HG02970 (cell line): Measurements from ENCODE around the gene ZSCAN4.

Experiments used
- ATAC-seq: cut with Tn5 transposase; IDR thresholded peaks from one replicate; pipeline ENCODE4 v1.9.1; 2021; ENCODE audit warnings: mild to moderate bottlenecking, moderate library complexity, moderate number of reproducible peaks; ENCODE audit not compliant: unreplicated experiment, low FRiP score

The ZSCAN4 gene

GRCh38 chr19:57675881-57676280 lies 7.1 kb downstream of the ZSCAN4 start:
- no peak for ATAC-seq

- ATAC-seq: no peak
Measured at GRCh38 chr19:57682226-57682766, 13.6 kb downstream of the ZSCAN4 start.

- ATAC-seq: no peak
Measured at GRCh38 chr19:57686727-57687126, 18.0 kb downstream of the ZSCAN4 start.

GRCh38 chr19:57687363-57688010 lies 18.8 kb downstream of the ZSCAN4 start:
- ATAC-seq: no peak

DNA sequence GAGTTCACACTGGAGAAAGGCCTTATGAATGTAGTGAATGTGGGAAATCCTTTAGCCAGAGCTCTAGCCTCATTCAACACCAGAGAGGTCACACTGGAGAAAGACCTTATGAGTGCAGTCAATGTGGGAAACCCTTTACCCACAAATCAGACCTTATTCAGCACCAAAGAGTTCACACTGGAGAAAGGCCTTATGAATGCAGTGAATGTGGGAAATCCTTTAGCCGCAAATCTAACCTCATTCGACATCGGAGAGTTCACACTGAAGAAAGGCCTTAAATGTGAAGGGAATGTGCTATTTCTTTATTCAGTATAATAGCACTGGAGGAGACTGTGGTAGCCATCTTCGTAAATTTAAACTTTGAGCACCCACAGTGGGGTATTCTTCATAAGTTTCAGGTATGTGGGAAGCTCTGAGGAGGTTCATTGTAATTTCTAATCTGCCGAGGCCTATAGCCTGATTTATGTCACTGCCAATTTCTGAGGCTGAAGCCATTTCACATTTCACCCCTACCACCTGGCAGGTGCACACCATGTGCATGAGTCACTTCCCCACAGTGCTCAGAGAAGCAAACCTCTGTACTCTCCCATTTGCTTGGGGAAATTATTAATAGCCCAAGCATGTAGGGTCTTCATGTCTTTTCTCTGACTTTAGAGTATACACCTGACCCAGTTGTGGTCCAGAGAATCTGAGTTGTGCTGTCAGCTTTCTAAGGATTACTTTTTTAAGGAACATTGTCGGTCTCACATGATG lies 19.5 kb downstream of the ZSCAN4 start:
- no peak for ATAC-seq

- no peak for ATAC-seq
Measured at GRCh38 chr19:57689750-57690149, 21.0 kb downstream of the ZSCAN4 start.

GRCh38 chr19:57701625-57702024 lies 32.9 kb downstream of the ZSCAN4 start:
- no peak for ATAC-seq

DNA sequence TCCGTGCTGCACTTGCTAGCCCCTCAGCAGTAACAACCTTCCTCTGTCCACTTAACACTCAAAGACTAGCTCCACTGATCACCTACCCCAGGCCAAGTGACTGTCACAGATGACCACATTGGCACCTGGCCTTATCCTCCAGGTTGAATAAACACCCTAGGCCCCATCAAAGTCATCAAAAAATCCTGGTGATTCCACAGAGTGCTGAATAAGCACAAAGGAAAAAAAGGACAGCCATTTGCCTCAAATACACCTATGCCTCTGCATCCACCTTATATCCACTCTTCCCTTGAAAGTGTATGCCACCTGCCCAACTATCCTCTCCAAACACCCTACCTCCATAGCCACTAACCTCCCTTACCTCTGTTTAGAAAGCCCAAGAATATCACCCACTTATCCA lies 37.6 kb downstream of the ZSCAN4 start:
- ATAC-seq: no peak

DNA sequence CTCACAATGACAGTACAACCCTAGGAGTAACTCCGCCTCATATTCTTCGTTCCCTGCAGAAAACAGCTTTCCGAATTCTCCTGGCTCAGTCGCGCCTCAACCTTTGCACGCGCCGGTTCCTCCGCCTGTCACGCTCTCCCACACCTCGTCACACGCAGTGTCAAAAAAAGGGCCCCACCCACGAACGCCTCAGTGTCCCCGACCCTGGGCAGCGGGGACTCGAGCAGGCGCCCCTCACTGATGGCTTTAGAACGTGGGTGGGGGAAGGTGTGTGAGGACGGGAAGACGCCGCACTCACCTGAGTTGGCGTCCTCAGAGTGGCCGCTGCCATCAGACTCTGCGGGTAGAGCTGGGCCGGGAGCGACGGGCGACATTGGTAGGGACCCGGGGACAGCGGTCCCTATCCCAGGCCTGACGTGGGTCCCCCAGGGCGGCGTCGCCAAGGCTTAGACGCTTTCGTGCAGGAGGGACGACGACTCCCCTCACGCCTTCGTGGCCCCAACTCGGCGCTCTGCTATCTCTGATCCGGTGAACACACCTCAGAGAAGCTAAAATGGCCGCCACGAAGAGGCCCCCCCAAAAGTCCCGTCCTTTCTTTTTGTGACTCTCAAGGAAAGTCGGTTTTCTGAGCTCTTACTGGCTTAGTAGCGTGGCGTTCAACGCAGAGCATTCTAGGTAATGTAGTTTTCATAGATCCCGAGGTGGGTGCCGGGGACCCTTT lies 40.1 kb downstream of the ZSCAN4 start, which contains the start of gene ZNF154:
ZNF154 (minus strand) TSS at position 564 of the 721 bp plus-strand sequence; CDS start at position 331, 233 bp downstream.
- ATAC-seq: no peak

DNA sequence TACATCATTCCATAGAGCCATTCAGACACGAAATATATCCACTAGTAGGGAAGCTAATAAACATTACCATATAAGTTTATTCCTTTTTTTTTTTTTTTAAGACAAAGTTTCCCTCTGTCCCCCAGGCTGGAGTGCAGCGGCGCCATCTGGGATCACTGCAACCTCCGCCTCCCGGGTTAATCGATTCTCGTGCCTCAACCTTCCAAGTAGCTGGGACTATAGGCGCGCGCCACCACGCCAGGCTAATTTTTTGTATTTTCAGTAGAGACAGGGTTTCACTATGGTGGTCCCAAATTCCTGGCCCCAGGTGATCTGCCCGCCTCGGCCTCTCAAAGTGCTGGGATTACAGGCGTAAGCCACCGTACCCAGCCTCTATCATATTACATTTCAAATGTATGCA lies 40.9 kb downstream of the ZSCAN4 start:
- ATAC-seq: no peak

- no peak for ATAC-seq
Measured at GRCh38 chr19:57712222-57712621, 43.5 kb downstream of the ZSCAN4 start.

DNA sequence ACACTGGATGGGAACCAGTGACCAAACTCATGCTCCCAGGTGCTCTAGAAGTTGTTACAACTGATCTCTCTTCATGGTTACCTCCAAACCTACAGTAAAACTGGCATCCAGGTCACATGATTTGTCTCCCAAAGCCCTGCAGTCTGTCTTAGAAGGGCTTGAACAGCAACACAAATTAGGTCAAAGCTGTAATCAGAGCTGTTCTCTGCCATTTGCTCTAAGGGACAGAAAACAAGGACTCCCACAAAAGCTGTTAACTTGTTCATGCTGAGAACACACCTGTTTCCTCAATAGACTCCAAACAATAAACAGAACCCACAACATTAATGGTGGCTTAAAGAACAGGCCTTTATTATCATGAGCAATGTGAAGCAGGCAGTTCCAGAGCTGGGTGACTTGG lies 50.7 kb downstream of the ZSCAN4 start:
- no peak for ATAC-seq

GRCh38 chr19:57719901-57720519 lies 51.3 kb downstream of the ZSCAN4 start:
- ATAC-seq: no peak

DNA sequence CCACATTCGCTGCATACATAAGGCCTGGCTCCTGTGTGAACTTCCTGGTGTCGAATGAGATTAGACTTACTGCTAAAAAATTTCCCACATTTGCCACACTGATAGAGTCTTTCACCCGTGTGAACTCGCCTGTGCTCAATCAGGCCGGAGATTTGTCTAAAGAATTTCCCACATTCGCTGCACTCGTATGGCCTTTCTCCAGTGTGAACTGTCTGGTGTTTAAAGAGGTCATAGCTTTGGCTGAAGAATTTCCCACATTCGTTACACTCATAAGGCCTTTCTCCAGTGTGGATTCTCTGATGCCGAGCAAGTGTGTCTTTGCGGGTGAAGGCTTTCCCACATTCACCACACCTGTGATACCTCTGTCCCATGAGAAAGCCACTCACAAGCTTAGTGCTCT lies 52.1 kb downstream of the ZSCAN4 start:
- no peak for ATAC-seq
